Hematopoietic multipotent progenitor cell treated with erythropoietin and hydrocortisone succinate and interleukin-3 and kit ligand, for 8 days (in vitro differentiated cells): ENCODE measurements around the gene GPR4.

ENCODE experiments used
- DNase-seq: peaks from one replicate; pipeline ENCODE4 v3.0.0-alpha.2; 2015

The GPR4 gene

DNA sequence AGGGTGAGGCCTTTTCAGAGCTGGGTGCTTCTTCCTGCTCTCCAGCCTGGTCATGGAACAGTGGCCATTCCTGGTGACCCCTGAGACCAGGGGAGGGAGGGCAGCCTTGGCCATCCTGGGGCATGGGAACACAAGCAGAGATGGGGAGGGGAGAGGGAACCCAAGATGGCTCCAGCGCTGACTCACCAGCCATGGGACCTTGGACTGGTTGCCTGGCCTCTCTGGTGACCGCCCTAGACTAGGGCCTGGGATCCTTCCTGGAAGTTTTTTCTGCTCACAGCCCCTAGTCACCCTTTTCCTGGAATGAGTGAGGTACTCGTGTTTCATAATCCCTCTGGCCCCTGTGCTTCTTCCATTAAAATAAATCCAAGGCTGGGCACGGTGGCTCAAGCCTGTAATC lies 14.1 kb downstream of the GPR4 start:
- DNase-seq = no peak

DNA sequence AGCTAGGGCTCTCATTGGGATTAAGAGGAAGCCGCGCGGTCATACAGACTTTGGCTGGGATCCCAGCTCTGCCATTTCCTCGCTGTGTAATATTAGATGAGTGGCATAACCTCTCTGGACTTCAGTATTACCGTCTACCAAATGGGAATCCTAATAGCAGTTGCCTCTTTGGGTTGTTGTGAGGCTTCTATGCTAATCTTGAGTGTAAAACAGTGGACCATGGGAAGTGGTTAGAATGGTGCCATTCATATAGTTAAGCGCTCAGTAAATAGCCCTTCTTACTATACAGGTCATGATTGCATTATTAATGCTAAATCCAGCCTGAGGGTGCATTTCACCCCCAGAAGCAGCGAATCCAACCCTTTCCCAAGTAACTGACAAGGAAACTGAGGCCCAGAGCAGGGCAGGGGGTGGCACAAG lies 16.8 kb downstream of the GPR4 start:
- DNase-seq = no peak

DNA sequence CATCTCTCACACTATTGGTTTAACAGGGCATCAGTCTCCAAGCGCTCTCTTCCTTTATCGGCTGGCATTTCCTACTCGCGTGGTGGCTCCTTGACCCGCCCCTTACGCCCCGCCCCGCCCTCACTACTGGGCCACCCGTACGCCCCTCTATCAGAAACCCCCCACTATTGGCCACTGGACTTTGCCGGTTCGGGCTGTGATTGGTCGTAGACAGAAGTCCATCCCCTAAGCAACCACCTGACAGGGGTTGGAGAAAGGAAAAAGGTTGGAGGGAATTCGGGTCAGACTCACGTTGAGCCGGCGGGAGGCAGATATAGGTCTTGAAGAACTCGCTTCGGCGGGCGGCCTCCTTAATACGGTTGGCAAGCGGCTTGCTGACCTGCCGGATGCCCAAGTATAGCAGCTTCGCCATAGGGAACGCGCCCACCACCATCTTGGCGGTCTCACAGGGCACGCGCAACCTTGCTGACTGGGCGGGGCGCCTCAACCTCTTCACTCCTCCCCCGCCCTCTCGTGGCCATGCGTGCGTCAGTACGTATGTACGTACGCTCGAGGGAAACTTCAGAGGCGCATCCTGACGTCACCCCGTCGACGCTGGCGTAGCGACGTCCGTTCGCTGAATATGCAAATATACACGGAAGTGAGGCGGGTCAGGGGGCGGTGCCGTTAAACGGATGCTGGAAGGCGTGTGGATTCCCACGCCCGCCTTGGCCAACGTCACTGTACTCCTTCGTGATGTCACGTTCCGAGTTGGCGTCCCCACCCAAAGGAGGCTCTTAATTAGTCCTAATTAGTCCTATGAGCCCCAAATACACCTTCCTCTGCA lies 17.5 kb downstream of the GPR4 start, which contains the start of gene OPA3:
OPA3 (minus strand) TSS at position 471 of the 826 bp plus-strand sequence; CDS start at position 433, 38 bp downstream.
- peak; percentile 99 for DNase-seq

DNA sequence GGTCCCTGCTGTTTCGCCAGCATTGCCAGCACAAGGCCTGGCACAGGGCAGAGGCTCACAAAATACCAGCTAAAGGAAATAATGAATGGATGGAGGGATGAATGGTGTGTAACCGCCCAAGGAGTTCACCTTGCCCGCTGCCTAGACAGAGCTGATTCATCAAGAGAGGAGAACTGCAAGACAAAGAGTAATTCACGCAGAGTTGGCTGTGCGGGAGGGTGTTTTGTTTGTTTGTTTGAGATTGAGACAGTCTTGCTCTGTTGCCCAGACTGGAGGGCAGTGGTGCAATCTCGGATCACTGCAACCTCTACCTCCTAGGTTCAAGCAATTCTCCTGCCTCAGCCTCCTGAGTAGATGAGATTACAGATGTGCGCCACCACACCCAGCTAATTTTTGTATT lies 20.4 kb downstream of the GPR4 start:
- DNase-seq = no peak

DNA sequence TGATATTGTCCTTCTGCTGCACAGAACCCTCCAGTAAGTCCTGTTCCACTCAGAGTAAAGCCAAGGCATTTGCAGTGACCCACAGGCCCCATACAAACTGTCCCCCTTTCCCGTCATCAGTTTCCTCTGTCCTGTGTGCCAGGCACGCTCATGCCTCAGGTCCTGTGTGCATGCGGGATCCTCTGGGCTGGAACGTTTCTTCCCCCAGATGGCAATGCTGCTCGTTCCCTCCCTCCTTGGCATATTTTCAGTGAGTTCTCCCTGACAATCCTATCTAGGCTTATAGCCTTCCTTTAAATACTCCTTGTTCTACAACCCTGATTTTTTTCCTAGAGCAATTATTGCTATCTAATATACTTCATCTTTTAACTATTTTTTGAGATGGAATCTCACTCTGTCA lies 23.2 kb downstream of the GPR4 start:
- DNase-seq = no peak

DNA sequence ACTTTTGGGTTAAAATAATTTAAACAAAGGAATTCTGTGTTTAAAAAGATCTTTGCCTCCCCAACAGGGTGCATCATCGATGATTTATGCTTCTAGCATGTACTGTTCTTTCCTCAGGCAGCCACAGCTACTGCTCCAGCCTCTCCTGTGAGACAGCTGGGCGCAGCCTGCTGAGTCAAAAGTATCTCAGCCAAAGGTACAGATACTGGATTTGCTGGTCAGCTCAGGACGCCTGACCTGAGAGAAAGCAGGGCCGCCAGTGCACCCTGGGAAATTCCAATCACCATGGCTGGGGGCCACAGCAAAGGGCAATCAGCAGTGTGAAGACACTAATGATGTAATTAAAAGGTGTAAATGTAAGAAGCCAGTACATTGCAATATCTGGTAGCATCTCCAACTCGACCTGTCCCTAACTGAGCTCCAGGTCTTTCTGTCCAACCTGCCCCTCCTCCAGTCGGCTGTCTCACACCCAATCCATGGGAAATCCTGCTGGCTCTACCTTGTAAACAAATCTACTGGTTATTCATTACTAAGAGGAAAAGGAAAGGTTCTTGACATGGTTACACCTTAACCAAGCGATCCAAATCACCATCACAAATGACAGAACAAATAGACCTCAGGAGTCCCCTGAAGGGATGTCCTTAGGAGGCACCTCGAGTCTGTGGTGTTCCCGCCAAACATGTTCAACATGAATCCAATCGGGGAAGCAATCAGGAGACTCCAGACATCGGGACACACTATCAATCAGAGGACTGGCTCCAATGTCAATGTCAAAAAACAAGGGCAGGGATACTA lies 24.7 kb downstream of the GPR4 start:
- no peak for DNase-seq

DNA sequence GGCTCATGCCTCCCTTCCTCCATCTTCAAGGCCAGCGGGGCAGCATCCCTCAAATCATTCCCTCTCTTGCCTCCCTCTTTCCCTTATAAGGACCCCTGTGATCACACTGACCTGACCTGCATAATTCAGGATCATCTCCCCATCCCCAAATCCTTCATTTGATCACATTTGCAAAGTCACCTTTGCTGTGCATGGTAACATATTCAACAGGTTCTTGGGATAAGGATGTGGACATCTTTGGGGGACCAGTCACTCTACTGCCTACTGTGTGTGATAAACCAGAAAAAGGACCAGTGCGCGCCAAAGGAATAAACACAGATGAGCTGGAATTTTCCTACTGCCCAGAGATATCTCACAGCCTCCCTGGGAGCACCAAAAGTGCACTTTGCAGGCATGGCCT lies 25.3 kb downstream of the GPR4 start:
- DNase-seq = no peak

DNA sequence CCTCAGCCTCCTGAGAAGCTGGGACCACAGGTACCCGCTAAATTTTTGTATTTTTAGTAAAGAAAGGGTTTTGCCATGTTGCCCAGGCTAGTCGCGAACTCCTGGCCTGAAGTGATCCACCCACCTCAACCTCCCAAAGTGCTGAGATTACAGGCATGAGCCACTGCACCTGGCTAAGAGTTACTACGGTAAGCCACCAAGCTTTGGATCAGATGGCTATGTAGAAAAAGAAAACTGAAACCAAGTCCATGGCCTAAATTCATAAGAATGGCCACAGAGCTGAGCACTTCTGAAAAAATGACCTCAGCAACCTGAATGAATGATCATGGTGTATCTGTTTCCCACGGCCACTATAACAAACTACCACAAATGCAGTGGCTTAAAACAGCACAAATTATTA lies 26.8 kb downstream of the GPR4 start:
- DNase-seq = no peak

DNA sequence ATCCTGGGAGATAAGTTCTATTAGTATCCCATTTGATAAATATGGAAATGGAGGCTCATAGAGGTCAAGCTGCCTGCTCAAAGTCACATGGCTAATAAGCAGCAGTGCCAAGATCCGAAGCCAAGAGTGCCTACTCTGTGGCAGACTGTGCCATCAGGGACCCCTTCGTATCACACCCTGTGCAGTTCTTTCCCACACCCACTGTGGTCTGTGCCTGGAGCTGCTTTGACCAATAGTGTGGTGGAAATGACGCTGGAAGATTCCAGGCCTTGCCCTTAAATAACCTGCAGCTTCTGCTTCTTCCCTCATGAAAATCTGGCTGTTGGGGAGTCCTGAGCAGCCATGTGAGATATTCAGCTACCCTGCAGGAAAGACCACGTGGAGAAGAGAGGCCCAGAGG lies 27.5 kb downstream of the GPR4 start:
- DNase-seq = no peak

DNA sequence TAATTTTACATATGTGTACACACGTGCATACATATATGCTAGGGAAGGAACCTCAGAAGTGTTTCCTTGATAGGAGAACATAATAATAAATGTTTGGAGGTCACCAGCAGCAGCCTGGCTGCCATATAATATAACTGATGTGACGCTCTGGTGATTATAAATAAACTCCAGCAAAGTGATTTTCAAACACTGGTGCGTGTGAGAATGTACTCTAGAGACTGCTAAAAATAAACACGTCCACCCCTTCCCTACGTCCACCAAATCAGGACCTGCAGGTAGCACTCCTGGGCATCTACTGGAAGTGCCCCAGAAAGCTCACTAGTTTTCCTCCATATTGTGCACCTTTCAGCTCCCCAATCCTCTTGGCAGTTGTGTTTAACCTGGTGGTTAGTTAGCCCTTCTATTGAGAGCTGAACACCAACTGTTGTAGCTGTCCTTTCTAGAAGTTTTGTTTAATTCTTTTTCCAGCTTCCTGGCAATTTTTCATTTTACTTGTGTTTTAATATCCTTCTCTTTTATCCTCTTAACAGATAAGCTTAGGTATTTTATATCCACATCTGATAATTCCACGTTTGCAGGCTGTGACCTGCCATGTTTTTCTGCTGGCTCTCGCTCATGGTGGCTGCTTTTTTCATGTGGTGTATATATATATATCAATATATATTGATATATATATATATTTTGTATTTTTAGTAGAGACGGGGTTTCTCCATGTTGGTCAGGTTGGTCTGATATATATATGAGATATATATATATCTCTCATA lies 30.4 kb downstream of the GPR4 start:
- DNase-seq = no peak

DNA sequence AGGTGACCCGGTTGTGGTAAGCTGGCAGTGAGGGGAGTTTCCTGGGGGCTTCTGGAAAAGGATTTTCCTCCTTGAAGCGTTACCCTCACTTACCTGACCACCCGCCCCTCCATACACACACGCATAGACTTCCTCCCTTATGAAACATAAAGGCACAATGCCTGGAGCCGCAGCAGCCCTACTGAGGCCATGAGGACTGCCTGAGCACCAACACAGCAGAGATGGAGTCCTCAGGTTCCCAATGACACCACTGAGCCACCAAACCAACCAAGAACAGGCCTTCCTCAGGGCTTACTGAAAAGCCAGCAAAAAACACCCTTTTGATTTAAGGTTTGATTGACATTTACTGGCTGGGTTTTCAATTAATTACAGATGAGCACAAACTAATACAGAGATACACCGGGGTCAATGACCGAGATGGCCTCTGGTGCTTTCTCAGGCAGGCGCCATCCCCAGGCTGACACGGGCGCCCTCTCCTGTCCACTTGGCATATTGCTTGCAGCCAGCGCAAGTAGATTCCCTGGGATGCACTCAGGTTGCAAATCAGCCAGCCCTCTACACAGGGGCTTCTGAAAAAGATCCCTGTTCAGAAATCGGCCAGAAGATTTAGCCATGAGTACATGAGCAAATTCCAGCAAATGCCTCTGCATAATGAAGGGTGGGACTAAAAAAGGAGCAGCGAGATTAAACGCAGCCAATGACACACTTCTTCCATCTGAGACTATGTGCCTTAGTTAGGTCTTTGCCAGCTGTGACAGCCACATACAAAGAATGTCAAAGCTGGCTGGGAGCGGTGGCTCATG lies 32.2 kb downstream of the GPR4 start:
- DNase-seq = peak; percentile 46

DNA sequence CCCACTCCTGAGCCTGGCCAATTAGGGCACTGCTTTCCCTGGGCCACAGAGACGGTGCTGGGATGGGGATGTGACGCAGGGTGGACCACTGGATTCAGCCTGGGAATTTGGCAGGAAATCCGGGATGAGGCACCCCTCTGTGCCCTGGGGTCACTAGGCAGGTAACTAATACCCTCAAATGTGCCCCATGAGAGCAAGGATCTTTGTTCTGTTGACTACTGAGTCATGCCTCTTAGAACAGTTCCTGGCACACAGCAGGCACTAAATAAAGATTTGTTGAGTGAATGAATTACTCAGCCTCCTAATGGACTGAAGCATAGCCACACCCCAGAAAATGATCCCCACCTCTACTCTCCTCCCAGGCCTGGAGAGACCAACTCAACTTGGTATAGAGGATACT lies 33.3 kb downstream of the GPR4 start:
- DNase-seq = no peak

DNA sequence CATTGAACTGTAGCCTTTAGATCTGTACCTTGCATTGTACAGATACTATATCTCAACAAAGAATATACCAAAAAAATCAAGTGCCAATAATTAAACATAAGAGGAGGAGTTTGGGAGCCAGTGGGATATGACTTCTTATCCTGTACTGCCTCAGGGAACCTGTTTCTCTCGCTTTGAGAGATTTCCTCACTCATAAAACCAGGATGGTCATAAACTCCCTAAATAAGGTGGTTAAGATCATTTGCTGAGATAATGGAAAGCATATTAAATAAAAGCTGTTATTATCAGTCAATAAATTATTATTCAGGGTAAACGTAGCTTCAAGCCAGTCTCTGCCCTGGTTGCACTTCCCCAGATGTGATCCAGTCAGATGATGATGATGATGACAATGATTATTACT lies 34.4 kb downstream of the GPR4 start:
- DNase-seq = no peak

DNA sequence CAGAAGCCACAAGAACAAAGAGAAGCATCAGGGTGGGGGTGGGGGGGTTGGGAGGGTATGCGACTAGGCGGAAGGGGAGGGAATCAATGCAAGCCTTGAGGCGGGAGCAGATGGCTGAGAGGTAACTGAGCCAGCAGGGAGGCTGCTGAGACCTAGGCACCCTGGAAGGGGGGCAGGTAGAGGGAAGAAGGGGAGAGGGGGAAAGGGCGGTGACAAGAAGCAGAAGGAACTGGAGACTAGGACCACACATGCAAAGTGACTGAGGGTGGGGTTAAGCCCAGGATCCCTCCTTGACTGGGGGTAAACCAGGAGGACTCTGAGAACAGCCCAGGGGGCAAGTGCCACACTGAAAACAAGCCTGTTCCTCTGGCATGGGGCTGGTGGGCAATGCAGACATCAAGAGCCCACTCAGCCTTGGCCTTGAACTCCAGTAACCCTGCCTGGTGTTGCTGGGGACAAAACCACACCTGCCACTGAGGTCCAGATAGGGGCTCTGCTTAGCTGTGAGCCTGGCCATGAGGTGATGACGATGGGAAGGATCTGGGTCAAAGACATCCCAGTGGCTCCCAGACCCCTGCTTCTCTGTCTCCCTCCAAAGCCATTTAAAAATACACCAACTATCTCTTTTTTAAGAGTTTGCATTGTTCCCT lies 37.8 kb downstream of the GPR4 start:
- no peak for DNase-seq

DNA sequence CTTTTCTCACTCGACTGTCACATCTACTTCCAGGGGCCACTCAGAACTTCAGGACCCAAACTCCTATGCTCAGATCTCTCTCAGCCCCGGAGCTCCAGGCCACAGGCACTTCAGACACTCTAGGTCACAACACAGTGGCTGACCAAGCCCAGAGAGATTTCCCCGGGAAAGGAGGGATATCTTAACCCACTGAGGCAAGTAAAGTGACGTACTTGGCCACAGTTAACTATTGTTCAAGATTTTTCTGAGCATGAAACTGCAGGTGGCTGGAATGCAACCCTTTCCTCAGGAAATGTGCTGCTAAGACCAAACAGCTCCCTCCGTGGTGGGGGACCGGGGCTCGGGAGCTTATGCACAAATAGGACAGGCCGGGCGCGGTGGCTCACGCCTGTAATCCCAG lies 41.3 kb downstream of the GPR4 start:
- no peak for DNase-seq

DNA sequence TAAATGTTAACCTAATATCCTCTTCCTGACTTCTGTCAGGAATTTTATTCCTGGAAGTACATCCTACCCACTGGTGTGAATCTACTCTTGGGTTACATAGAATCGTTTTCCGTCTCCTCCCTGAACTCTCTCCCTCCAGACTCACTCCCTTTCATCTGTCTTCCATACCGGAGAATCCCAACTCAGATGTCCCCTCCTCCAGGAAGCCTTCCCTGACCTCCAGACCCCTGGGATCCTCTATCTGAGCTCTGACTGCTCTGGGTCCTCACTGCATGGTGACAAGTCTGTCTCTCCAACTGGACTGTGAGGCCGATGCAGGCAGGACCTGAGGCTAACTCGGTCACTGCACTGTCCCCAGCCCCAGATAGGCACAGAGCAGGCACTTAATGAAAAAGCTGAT lies 42.0 kb downstream of the GPR4 start:
- no peak for DNase-seq

DNA sequence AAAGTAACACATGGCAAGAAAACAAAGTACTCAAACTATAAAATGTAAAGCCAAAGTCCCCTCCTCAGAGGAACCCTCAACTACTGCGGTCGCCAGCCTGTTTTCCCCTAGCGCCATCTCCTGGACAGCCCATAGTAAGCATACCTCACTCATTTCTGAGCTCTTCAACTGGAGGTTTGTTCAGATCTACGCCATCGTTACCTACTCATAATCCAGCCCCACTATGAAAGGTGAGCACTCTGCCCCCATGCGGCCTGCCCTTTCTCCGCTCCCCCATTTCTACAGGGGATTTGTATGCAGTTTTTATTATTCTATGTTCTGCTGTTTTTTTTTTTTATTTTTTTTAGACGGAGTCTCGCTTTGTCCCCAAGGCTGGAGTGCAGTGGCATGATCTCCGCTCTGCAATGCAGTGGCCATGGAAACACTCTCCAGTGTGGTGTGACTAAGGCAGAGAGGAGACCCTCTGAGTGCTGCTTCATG lies 43.6 kb downstream of the GPR4 start:
- DNase-seq = peak; percentile 79

DNA sequence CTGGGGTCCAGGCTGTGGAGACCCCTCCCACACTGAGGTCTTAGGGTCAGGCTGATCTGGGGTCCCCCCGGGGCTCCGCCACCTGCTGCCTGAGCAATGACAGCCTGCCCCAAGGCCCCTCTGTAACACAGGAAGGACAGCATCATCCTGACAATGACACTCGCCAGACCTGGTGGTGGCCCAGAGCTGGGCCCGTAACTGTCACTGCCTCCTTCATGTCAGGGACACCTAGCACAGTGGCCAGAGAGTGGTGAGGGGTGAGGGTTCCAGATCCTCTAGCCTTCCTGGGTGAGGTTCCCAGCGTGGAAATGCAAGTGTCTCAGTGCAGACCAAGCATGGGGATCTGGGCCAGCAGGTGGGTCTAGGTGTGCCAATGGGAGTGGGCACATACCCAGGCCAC lies 45.2 kb downstream of the GPR4 start:
- DNase-seq = no peak

DNA sequence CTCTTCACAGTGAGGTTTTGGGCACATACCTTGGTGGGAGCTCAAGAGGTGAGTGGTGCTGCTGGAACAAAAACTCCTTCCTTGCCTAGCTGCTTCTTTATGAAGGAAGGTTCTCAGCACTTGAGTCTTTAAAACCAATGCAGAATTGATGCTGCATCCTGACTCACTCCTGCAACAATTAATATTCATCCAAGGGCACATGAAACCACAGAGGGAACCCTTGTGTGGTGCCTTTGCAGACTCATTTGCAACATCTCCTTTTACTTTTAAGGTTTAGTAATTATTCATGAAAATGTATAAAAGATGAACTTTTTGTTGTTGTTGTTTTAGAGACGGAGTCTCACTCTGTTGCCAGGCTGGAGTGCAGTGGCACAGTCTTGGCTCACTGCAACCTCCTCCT lies 47.5 kb downstream of the GPR4 start:
- DNase-seq = no peak

DNA sequence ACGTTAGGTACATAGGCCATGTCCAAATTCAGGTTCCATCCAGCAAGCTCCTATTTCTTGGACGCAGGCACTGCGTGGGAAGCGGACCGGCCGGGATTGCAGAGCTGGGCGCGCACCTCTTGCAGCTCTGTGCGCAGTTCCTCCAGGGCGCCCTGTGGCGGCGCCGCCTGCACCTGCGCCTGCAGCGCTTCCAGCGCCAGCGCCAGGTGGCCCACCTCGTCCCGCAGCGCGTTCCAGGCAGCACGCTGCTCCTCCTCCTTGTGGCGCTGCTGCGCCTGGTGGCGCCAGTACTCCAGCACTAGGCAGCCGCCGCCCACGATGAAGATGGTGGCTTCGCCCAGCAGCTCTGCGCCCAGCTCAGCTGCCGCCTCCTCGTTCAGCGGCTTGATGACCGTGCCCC lies 48.5 kb downstream of the GPR4 start:
- no peak for DNase-seq

DNA sequence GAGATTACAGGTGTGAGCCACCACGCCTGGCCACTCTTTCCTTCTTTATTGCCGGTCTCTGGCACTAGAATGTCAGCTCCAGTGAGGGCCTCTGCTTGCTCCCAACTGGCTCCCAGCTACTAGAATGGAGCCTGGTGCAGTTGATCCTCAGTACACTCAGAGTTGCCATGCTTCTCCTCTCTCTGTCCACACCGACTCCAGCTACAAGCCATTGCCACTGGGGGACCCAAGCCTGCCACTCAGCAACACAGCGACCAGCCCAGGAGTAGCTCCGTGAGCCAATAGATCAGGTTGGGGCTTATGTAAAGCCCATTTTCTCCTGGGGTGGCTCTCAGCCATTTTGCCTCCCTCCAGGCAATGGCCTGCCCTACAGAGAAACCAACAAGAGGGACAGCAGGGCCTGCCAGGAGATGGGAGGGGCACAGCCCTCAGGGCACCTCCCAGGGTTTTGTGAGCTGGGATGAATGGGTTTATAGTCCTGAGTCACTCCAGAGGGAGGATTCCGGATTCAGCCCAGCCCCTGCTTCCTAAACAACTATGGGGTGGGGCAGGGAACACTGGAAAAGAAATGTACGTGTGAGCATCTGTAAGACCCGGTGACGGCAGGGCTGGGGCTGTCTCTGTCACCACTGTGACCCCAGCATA lies 53.9 kb downstream of the GPR4 start:
- DNase-seq = no peak
